Left colon (tissue), 2 donors: ENCODE measurements around the gene GGPS1. TPM values are rescaled to one million over a fixed set of nuclear protein-coding genes. Genes with fewer than 3 reads are reported as not detected.
"Not testable (repeated sequence)": the region's sequence is repeated elsewhere in the genome, so short reads cannot be mapped to it uniquely, and the experiment has no call there.

Source experiments
- ATAC-seq: fragments of 200-7000 bp; cut with Tn5 transposase; one replicate; pipeline ENCODE4 v1.9.1; 2020; ENCODE audit warnings: mild to moderate bottlenecking, moderate library complexity
- DNase-seq, 2 donors: peaks; one replicate each; pipeline ENCODE4 v3.0.0-alpha.2; 2020
- intact Hi-C, 2 donors: fragments of 100-400 bp; cut with DNase I in 1 of 2; cut with micrococcal nuclease in 1 of 2; formaldehyde crosslinking; loops; one replicate each; pipeline versions ENCODE4 v1.11.2 to v1.14.0; 2022; cut with DNase I, micrococcal nuclease
- long read RNA-seq: library from polyadenylated mRNA; unstranded; transcript quantifications from one replicate; pipeline ENCODE4 v2.0.0, GENCODE V29; 2021
- total RNA-seq, 2 donors: library from RNA; stranded (reverse); fragmentation: NEBNext Ultra II Directional; extraction: Animal tissue kit (Norgen Biotek cat#: 25700); gene quantifications; one replicate each; pipeline ENCODE4 v1.2.1, GENCODE V29; 2021
- donor health status: DM: no; HTN: no; CAD: no.
- donor health status: DM: yes; HTN: yes; CAD: no.

GGPS1 gene
- 10 to 100 TPM; 29.9 to 30.9 TPM for total RNA-seq
- long read RNA-seq, transcript GGPS1-201 (4 exons, 2,895 nt): major isoform, 23 of 27 reads
- long read RNA-seq, partial matches to known transcripts: 0 of 27 reads
- long read RNA-seq, other reads (novel, unspliced or antisense): 2 of 27 reads

GRCh38 chr1:235328271-235329138, at the start of gene GGPS1:
Gene GGPS1, plus strand, starts transcription at chr1:235328570. Its CDS starts 6,695 bp downstream, at chr1:235335265.
- peak; percentile 83 for ATAC-seq
- DNase-seq: peak; percentile 97 to 98
- intact Hi-C loops: no loop called here

DNA sequence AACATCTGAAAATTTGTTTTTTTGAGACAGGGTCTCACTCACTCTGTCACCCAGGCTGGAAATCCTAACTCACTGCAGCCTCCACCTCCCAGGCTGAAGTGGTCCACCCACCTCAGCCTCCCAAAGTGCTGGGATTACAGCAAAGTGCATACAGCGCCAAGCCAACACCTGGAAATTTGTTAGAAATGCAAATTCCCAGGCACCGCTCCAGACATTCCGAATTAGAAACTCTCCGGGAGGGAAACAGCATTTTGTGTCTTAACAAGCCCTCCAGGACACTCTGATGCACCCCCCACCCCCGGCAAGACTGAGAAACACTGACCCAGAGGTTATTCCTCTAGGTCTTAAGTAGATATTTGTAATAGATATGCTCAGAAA, 49.5 kb upstream of the GGPS1 start:
- intact Hi-C loops: no loop called here
- ATAC-seq (no peak), DNase-seq (no peak)

GRCh38 chr1:235279694-235280093, 48.7 kb upstream of the GGPS1 start:
- ATAC-seq: peak; percentile 58
- intact Hi-C loops: no loop called here
- DNase-seq: no peak

DNA sequence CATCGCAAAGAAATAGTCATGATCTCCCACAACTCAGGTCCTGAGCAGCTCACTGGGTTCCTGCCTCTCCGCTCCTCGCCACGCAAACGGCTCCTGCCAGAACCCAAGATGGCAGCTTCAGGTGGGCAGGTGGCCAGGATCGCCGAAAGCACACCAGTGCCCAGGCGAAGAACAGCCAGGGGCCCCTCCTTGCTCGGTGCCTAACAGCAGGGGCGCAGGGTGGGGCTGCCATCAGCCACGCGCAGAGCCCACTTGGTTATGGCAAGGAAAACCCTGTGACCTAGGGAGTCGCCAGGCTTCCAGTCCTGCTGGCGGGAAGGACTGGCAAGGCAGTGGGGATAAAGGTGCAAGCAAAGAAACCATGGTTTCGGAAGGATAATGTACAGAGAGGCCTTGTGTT, 47.9 kb upstream of the GGPS1 start:
- no peak for DNase-seq
- ATAC-seq: no peak

GRCh38 chr1:235283636-235284035, 44.7 kb upstream of the GGPS1 start:
- ATAC-seq, intact Hi-C loops, DNase-seq: not testable (repeated sequence)

More for the DNA sequence above, 47.9 kb upstream of the GGPS1 start:
- intact Hi-C loops: no loop called here

GRCh38 chr1:235284231-235284769, 44.1 kb upstream of the GGPS1 start:
- intact Hi-C loops: no loop called here
- DNase-seq (no peak), ATAC-seq (no peak)

- intact Hi-C loops: no loop called here
- ATAC-seq: no peak
- no peak for DNase-seq
Observed at GRCh38 chr1:235286667-235287066, 41.7 kb upstream of the GGPS1 start.

GRCh38 chr1:235287208-235287882, 41.0 kb upstream of the GGPS1 start:
- intact Hi-C loops: no loop called here
- ATAC-seq: no peak
- no peak for DNase-seq

- DNase-seq (no peak), ATAC-seq (no peak)
- intact Hi-C loops: no loop called here
Observed at GRCh38 chr1:235289859-235290739, 38.3 kb upstream of the GGPS1 start.

DNA sequence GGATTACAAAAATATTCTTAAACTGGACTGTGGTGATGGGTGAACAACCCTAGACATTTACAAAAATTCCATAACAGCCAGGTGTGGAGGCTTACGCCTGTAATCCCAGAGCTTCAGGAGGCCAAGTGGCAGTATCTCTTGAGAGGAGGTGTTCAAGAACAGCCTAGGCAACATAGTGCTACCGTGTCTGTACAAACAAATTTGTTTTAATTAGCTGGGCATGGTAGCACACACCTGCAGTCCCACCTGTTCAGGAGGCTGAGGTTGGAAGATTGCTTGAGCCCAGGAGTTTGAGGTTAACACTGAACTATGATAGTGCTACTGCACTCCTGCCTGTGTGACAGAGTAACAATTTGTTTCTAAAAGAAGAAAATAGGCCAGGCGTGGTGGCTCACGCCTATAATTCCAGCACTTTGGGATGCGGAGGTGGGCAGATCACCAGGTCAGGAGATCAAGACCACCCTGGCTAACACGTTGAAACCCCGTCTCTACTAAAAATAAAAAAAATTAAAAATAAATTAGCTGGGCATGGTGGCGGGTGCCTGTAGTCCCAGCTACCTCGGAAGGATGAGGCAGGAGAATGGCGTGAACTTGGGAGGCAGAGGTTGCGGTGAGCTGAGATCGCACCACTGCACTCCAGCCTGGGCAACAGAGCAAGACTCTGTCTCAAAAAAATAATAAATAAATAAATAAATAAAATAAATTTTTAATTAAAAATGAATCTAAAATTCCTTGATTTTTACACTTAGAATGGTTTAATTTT, 37.4 kb upstream of the GGPS1 start:
- intact Hi-C loops: no loop called here
- ATAC-seq: peak; percentile 58
- no peak for DNase-seq

- ATAC-seq: peak; percentile 40
- no peak for DNase-seq
- intact Hi-C loops: no loop called here
Observed at GRCh38 chr1:235291599-235292091, 36.7 kb upstream of the GGPS1 start.

- intact Hi-C loops: no loop called here
- ATAC-seq: no peak
- no peak for DNase-seq
Observed at GRCh38 chr1:235292790-235293189, 35.6 kb upstream of the GGPS1 start.

DNA sequence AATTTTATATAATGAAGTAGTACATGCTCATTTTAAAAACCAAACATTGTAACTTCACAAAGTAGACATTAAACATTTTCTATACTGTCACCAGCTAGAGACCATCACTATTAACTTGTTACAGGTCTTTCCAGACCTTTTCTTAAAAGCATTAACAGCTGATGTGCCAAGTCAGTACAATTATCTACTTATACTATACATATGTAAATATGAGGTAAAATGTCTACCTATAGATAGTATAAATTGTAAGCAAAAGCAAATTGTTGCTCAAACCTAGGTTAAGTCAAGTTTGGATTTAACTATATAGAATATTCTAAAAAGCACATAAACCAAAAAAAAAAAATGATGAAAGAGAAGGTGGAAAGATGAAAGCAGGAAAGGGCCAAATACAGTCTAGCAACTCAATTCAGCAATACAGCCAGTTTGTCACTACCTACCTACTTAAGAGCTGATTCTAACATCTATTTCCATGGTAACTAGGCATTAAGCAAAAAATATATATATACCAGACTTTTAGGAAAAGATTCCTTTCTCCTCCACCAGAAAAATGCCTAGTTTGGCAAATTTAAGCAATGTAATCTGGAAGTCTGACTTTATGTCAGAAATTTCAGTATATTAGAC, 34.9 kb upstream of the GGPS1 start:
- ATAC-seq (no peak), DNase-seq (no peak)
- intact Hi-C loops: no loop called here

DNA sequence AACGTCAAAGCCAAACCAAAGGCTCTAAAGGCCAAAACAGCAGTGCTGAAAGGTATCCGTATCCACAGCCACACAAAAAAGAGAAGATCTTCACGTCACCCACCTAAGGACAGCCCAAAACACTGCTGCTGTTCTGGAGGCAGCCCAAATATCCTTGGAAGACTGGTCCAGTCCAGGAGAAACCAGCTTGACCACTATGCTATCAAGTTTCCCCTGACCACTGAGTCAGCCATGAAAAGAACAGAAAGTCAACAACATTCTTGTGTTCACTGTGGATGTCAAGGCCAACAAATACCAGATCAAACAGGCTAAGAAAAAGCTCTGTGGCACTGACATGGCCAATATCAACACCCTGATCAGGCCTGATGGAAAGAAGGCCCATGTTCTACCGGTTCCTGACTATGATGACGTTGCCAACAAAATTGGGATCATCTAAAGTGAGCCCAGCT, 32.4 kb upstream of the GGPS1 start:
- intact Hi-C loops: no loop called here
- DNase-seq: no peak
- no peak for ATAC-seq

DNA sequence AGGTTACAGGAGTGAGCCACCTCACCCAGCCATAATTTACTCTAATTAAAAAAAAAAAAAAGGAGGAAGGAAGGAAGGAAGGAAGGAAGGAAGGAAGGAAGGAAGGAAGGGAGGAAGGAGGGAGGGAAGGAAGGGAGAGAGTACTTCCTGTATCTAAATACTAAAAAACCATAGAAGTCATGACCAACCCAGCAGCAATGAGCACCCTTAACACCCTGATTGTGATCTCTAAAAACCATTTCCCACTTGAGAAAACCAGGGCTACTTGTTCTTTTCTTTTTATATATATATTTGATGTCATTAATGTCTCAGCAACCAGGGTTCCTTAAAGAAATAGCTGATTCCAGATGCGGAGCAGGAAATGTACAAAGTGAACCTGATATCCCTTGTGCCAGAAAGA, 31.6 kb upstream of the GGPS1 start:
- ATAC-seq: no peak
- no peak for DNase-seq
- intact Hi-C loops: no loop called here

DNA sequence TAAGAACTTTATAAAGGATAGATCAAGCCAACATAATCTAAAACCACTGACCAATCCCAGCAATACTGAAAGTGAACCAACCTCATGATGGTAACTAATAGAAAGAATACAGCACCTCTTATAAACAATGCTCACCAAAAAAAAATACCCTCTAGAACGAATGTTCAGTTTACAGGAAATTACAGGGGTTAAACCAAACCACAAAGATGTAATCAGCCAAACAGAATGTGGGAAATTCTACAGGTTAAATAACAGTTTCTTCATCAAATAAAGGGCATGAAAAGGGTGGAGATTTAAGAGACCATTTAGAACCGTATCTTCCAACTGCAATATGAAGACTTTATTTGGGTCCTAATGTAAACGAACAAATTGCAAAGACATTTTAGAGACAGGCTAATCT, 30.8 kb upstream of the GGPS1 start:
- DNase-seq (no peak), ATAC-seq (no peak)
- intact Hi-C loops: no loop called here

DNA sequence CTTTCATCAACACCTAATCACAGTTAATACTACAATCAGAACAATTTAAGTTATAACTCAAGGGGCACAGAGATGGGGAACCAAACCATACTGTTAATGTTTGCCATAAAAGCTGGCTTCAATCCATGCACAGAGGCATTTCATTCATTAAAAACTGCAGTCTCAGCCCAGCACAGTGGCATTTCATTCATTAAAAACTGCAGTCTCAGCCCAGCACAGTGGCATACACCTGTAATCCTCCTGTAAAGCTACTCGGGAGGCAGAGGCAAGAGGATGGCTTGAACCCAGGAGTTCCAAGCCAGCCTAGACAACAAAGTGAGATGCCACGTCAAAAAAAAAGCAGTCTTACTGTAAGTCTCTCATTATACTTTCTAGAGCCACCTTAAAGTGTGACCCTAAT, 29.6 kb upstream of the GGPS1 start:
- ATAC-seq (peak; percentile 40), DNase-seq (no peak)
- intact Hi-C loops: no loop called here
